GM19324 (cell line): ENCODE data around the gene GABBR2.

ENCODE experiments used
- ATAC-seq: cut with Tn5 transposase; IDR thresholded peaks from one replicate; pipeline ENCODE4 v1.9.1; 2021; ENCODE audit warnings: mild to moderate bottlenecking, moderate library complexity; ENCODE audit not compliant: unreplicated experiment, low FRiP score

The GABBR2 gene

DNA sequence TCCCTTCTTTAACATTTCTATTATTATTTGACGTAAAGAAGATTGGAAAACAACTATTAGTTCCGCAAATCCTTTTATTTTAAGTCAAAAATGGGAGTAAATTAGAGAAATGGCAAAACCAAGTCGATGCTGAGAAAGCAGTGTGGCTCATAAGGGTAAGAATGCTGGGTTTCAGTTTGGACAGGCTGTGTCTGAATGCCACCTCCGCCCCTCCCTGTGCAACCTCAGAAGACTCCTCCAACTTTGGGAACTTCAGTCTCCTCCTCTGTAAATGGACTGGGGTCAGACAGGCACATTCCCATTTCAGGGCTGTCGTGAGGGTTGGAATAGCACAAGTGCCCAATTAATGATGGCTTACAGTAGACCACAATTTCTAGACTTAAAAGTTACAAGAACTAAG is 154.0 kb downstream of the GABBR2 start:
- no peak for ATAC-seq

DNA sequence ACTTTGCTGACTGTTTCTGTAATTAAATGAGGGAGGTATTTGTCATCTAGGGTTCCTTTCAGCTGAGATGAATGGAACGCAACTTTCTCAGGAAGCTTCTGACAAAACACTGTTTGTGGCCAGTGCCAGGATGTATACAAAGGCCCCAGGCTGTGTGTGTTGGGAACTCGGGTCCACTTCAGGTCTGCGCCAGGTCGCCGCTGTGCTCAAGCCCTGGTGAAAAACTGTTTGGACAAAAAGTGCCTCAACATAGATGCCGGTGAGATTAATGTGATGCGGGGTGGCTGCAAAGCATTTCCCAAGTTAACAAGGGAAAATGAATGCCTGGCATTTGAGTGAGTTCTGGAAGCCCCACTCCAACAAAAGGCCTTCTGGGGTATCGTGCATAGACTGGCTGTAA is 156.4 kb downstream of the GABBR2 start:
- no peak for ATAC-seq

DNA sequence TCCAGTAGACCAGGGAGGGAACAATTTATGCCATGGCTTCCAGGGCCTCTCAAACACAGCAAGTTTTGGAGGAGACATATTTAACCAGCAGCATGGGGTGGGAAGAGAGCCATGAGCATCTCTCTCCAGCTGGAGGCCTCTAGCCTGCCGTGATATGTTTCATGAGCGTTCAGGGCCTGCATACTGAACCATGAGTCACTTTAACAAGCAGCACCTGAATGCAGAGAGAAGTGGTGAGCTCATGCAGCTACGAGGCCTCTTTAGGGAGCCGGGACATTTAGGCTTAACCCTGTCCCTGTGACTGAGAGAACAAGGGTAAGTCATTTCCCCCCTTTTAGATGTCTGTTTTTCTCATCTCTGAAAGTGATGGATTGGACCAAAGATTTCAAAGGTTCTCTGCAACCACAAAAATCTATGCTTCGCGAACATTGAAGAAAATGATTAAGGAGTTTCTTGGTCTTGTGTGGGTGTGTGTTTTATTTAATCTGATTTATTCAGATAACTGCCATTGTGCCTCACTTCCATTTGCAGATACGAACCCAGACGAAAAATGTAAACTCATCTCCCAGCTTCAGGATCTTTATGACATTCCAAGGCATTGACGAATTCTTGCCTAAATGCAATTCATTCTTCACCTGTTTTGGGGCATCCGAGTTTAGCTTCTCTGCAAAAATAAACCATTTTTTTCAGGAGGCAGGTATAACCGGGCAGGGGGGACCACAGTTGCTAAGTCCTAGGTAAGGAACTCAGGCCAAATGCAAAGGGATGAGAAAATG is 157.0 kb downstream of the GABBR2 start:
- no peak for ATAC-seq

DNA sequence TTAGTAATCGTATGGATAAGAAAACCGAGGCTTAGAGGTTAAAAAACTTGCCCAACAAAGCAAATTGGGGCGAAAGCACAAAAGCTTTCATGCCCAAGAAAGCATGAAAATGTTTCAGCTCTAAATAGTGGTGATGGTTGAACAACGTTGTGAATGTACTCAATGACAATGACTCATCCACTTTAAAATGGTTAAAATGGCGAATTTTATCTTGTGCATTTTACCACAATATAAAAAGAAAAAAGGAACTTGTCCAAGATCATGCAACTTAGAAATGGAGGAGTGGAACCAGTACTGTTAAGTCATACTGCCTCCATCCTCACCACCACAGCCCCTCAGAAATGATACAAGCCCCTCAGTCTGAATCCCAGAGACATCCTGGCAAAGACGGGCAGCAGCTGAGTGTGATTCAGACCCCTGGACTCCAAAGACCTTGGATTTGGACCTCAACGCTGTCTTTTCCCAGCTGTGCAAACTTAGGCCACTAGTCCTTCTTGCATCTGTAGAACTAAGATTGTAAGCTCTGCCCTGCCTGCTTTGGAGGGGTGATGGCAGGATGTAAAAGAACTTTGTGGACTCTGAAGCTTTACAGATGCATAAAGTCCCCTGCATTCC is 158.4 kb downstream of the GABBR2 start:
- ATAC-seq = no peak

DNA sequence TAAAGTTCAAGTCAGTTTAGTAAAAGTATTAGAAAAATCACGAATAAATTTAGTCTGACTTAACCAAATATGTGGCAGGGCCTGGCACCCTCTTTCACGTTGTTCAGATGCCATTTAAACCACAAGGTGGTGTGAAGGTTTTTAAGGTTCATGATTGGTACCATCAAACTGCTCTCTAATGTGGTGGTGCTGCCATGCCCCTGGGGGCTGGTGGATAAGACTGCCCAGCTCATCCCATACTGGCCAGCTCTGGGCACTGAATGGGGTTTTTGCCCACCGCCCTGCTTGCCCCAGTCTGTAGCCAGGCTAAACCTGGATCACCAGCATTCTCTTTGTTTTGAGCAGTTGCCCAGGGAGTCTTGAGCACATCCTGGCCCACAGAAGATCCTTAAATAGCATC is 159.3 kb downstream of the GABBR2 start:
- no peak for ATAC-seq

DNA sequence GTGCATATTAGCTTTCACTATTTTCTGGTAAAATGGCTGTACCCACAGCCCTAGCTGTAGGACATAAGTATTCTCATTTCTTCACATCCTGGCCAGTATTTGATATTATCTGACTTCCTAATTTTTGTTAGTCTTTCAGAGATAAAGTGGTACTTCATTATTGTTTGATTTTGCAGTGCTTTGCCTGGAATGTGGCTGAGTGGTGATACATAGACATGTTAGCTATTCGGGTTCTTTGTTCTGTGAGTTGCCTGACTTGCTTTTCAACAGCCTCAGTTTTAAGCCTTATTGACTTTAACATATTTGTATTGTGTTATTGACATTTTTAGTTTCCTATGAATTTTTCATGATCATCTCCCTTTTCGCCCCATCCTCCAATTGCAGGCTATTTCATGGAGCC is 161.1 kb downstream of the GABBR2 start:
- no peak for ATAC-seq

DNA sequence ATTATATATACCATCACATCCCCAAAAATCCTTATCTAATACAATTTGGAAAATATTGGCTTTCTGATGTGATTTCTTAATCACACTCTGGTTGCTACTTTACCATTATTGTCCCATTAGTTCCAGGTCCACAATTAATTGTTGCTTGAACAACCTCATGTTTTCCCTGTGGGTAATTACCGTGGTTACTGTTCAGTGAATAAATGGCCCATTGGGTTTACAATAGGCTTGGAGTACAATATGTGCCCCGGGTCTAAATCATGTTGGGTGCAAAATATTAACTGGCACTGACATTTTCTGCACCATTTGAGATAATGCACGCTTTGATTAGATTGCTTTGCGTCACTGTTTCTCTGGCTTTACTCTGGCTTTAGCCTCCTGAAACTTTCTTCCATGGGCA is 163.7 kb downstream of the GABBR2 start:
- ATAC-seq = no peak

DNA sequence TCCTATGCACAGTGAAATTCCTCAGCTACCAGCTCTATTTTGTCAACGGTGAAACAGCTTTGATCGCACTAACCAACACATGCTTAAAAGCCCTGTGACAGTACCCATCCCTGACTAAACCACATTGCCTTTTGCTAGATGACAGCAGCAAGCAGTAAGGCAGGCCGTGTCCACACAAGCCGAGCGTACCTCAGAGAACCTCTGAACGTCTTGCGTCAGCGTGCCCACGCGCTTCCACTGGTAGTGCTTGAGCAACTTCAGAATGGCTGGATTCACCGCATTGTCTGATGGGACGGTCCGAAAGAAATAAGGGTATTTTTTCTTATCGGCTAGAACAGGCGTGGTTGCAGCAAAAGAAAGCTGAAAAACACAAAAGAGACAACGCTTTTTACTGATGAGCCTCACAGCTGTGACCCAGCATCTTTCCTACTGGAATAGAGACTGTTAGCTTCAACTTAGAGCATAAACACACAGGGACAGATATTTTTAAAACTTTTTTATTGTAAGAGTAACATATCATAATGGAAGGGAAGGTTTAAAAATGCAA is 167.0 kb downstream of the GABBR2 start:
- ATAC-seq = no peak

DNA sequence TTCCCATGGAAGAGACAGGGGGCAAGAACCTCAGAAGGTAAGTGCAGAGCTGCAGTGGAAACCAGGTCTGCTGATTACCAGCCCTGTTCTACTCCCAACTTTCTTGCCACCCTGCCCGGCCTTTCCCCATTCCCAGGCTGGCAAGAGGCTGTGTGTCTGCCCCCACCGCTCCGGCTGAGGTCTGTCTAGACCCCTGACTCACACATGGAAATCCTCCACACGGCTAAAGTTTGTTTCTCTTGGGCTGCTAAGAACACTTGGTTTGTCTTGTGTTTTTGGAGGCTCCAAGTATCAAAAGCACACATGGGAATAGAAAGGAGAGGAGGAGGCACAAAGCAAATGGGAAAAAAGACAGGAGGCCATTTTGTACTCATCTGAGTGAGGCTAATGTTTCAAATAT is 168.3 kb downstream of the GABBR2 start:
- ATAC-seq = no peak

DNA sequence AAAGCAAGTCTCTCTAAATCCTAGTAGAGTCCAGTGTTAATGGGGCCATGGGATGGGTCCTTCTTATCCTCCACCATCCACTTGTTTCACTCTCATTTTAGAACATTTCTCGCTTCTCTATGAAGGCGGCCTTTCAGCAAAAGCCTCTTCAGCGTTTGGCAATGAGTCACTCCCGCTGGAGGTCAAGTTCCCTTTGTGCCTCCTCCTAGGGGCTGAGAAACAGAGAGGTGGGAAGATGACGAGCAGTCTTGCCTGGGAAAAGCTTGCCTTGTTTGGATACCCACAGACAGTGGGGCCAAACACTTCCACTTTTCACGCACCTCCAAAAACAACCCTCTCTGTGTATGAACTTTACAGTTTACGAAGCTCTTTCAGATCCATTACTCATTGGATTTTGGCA is 168.8 kb downstream of the GABBR2 start:
- ATAC-seq = no peak

DNA sequence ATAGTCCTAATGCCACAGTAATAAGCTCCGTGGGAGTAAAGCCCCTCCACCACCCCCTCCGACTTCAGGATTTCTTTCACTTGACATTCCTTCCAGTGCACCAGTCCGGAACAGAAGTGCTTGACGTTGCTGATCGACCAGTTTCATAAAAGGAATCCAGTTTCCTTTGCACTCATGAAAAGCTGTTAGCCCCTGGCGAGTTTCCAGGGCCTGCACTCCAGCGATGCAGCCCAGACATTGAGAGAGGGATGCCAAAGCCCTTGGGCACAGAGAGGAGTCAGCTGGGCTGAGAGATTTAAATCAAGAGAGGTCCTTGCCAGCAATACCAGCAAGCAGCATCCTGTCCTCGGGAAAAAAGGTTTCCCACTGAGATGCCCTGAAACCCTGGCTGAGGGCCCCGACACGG is 170.1 kb downstream of the GABBR2 start:
- no peak for ATAC-seq

DNA sequence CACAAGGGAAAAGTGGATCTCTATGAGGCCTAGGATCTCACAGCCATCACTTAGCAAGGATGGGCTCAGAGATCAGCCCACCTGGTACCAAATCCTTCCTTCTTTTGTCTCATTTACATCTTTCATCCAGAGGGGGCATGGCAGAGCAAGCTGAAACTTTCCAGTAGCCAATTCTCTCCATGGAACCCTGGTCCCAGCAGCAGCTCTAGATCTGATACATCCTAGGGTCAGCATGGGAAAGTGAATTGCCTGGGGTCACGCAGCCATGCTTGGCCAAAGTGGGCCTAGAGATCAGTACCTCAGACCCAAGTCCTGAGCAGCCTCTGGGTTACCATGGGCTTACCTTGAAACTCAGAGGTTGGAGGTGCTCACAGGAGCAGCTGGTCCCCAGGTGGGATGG is 170.5 kb downstream of the GABBR2 start:
- ATAC-seq = no peak

DNA sequence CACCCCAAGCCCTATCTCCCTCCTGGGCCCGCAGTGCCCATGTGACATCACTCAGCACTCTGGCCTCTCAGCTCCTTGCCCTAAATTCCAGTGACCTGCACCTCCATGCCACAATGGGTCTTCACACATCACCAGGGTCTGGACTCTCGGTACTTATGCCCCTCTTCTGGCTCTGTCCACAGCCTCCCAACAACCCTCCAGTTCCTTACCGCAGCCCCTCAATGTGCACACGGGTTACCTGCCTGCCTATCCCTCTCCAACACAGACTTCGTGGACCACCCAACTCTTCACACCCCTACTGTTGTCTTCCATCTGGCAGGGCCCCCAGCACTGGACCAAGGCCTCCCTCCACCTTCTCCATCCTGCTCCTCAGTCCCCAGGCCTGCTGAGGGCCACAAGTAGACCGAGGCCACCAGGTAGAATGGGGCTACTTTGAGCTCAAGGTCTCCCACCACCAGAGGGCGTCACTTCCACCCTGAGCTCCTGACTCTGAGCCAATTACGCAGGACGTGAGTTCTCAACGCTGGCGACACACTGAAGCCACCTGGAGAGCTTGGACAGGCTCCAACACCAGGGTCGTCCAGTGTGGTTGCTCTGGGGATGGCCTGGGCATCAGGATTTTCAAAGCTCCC is 172.1 kb downstream of the GABBR2 start:
- ATAC-seq = no peak

DNA sequence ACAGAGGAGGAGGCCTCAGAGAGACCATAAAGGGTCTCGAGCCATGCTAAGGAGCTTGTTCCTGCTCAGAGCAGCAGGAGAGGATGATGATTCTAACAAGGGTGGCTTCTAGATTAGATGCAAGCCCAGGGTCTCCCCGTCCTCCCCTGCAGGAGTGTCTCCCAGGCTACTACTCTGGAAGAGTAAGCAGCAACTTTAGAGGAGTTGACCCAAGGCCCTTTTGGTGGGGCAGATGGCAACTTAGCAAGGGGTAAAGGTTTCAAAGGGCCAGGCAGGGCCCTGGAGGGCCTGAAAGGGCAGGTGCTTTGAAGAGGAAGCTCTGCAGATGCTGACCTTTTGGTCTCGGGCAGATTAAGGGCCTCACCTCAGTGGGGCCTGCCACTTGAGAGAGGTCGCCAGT is 174.9 kb downstream of the GABBR2 start:
- no peak for ATAC-seq

DNA sequence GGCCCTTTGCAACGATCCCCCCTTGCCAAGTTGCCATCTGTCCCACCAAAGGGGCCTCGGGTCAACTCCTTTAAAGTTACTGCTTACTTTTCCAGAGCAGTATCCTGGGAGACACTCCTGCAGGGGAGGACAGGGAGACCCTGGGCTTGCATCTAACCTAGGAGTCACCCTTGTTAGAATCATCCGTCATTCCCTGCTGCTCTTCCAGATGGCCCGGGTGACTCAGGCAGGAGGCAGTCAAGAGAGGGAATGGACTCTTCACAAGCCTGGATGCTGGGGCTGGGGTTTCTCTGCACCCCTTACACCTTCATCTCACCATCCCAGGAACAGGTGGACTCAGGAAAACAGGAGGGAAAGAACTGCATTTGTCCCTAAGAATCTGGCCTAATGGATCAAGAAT is 175.6 kb downstream of the GABBR2 start:
- no peak for ATAC-seq

DNA sequence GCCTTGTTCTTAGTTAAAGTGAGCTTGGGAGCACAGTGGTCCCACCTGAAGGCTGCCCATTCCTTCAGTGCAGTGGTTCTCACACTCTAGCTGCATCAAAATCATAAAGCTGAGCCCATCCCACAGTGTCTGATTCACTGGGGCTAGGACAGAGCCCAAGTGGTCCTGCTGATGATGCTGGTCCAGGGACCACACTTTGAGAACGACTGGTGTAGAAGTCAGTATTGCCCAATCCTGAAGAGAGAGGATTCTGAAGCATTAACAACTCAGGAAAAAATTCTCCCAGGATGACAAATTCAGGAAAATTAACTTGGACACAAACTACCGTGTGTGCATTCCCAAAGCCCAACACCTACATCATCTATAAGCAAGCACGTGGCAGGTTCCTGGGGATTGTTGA is 176.2 kb downstream of the GABBR2 start:
- ATAC-seq = no peak

DNA sequence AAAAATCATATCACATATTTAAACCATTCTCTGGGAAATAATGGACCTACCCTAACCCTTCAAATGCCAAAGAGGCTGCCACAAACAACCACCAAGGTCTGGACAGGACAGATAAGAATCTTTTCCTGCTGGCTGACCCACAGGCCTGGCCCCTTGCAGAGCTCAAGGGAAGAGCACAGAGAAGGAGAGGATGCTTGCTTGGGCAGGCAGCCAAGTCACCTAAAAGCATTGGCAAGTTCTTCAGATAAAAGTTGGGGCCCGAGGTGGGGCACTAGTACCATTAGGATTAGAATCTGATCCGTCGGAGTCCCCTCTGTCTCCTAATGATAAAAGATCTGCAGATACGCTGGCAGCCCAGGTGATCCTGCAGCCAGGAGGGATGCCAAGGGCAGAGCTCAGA is 176.6 kb downstream of the GABBR2 start:
- ATAC-seq = no peak

DNA sequence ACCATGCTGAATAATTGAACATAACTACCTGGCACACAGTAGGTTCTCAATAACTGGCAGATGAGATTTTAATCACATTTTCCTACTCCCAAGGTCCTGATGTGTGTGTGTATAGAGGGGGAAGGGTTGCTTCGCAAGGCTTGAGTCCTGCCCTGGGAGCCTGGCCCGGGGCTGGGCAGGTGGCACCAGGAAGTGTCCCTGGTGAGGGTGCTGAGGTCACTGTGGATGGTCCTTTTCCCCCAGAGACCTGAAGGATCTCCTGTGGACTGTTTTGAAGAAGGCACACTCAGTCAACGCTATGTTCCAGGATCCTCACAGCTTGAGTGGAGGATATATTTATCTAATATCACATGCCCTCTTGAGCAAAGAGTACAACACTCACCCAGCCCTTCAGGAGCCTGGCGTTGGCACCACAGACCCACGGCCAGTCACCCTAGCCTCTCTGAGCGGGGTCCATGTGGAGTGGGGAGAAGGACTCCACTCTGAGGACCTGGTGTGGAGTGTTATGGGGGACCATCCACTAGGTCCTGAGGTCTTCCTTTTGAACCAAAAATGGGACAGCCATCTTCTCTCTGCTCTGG is 177.8 kb downstream of the GABBR2 start:
- ATAC-seq = no peak

DNA sequence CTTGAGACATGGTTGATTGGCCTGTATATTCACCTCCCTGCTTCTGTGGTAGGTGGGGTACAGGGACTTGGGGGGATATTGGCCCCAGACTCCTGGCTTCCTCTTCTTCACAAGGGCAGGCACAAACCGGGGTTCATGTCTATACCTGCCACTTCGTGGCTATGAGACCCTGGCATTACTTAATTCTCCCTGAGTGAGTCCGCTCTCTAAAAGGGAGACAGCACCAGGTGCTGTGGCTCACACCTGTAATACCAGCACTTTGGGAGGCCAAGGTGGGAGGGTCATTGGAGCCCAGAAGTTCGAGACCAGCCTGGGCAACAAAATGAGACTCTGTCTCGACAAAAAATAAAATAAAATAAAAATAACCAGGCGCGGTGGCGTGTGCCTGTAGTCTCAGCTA is 178.5 kb downstream of the GABBR2 start:
- ATAC-seq = no peak

DNA sequence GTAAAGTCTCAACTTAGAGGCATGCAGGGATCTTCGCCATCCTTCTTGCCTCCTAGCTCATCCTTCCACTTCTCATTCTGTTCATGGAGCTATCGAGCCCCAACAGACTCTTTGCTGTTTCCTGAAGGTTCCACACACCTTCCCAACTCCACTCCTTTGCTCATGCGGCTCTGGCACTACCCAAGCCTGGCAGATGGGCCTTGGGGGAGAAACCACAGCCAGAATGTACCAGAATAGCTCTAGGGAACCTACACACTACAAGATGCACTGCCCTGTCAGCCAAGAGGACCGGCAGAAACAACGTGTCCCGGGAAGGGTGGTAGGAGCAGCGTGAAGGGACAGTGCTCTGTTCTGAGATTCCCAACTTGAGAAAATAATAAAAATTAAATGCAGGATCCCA is 178.9 kb downstream of the GABBR2 start:
- ATAC-seq = no peak

DNA sequence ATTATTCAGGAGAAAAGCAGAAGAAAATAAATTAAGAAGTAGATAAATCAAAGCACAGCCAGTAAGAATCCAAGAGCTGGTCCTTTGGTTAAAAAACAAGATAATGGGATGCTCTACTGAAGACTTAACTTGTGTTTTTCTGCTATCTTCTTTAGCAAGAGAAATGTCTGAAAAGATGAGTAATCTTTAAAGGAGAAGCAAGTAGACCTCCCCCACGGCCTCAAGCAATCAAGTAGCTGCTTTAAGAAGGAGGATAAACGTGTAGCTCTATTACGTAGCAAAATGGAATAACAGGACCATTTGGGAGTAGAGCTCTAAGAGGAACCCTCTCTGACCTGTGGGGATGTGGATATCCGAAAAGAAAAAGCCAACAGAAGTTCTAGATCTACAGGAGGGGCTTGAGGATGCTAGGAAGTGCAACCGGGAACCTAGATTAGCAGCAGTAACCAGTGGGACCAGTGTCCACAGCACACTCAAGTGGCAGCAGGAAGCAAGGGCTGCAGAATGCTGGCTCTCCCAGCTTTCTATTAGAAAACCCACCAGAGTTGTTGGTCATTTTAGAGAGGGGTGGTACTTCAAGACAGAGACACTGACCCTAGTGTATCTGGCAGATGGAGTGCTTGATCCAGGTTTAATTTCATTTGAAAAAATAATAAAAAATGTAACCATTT is 185.4 kb downstream of the GABBR2 start:
- no peak for ATAC-seq
